Measurements from ENCODE around the gene CRISP2.
"Not testable (repeated sequence)": the region's sequence is repeated elsewhere in the genome, so short reads cannot be mapped to it uniquely, and the experiment has no call there.

The CRISP2 gene, protein sequence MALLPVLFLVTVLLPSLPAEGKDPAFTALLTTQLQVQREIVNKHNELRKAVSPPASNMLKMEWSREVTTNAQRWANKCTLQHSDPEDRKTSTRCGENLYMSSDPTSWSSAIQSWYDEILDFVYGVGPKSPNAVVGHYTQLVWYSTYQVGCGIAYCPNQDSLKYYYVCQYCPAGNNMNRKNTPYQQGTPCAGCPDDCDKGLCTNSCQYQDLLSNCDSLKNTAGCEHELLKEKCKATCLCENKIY

DNA sequence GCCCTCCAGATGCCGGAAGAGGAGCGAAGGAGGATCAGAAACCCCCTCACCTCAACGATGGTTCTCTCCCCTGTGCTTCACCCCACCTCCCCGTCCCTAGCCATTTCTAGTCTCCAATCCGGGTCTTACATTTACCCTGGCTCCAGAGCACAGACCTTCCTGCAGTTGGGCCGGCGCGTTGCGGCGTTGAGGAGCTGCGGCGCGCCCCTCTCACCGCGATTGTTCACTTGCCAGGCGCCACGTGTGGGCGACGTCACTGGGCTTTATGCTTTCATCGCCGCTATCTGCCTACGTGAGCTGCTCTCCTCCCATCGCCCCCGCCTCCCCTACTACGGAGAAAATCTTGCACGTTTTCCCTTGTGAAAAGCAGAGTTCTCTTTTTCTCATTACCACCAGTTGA is at the start of gene CRISP2:
Gene CRISP2, minus strand, starts transcription at position 198 of the 400 bp plus-strand sequence. CDS start 4,347 bp downstream, outside the sequence.
- no peak for DNase-seq

DNA sequence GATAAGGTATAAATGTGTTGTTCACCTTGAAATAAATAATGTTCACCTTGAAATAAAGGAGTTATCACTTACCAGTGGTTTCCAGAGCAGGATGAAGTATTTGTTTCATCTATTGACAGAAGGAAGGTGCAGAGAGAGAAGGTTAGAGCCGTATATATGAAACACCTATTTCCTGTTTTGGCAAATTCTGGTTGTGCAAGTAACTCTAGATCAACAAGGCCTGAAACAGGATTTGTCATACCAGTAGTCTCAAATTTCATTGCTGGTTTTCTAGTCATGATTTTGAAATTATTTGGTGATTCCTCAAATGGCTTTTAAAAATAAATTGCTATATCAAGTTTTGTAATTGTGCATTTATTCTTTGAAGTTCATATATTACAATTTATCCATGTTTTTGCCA is 30.9 kb upstream of the CRISP2 start, which contains the start of gene CRISP3:
Gene CRISP3, minus strand, starts transcription at position 130 of the 400 bp plus-strand sequence. Its CDS starts 21 bp downstream, at position 109.
- no peak for DNase-seq

DNA sequence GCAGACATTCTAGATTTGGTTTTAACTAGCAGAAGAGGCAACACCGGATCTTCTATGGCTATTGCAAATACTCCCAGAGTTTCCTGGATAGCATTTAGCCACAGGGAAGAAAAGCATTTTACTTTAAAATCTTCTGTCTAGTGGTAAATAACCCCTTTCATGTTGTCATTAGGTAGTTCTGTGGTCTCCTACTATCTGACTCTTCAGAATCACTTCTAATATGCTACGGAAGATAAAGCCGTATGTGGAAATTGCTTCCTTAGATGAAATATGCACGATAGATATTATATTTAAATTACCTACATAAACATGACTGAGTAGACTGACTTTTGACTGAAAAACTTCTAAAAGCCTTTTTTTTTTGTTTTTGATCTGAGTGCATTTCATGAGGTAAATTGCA is 30.1 kb upstream of the CRISP2 start:
- DNase-seq: no peak

DNA sequence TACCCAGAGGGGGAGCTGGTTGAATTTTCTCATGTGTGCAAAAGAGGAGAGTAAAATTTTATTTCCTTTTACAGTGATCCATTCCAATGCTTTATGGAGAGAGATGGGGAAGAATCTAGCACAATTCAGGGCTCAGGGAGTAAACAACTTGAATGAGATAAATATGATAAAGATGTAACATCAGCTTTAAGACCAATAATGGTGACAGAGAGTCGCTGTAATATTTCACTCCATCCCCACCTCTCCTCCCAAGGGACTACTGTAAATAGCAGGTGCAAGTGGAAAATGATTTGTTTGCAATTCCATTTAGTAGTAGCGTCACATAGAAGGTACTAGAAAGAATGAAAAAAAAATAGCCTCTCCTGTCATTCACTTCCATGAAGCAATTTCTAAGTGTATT is 26.1 kb upstream of the CRISP2 start:
- no peak for DNase-seq

DNA sequence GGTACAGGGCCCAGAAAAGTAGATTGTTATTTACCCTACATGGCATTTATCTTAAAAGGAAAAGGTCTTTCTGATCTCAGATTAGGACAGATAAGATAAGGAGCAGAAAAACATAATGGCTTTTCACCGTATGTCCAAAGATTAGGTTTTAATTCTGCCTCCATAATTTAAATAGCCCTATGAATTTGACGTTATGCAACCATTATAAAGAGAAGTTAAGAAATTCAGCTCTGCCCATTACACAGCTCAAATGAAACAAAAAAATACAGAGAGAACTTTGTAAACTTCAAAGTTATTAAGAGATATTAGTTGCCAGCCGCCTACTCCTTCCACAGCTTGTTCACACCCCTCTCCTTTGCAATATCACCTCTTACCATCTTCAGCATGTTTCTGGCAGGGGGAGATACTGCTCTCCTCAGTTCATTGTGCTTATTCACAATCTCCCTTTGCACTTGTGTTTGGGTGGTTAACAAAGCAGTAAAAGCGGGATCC is 22.7 kb upstream of the CRISP2 start:
- DNase-seq: no peak

DNA sequence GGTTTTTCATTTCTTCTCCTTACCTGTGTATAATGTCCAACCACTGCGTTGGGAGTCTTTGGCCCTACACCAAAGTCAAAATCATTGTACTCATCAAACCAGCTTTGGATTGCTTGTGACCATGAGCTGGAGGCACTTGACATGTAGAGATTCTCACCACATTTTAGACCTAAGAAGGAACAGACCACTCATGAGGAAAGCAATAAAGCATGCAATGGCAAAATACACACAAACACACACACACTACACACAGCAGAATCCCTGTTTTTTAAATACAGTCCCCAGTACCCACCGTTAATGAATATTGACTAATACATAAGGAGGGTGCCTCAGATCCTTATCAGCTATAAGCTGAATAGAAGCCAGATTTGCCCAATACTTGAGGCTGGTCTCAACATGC is 20.3 kb upstream of the CRISP2 start:
- DNase-seq: no peak

DNA sequence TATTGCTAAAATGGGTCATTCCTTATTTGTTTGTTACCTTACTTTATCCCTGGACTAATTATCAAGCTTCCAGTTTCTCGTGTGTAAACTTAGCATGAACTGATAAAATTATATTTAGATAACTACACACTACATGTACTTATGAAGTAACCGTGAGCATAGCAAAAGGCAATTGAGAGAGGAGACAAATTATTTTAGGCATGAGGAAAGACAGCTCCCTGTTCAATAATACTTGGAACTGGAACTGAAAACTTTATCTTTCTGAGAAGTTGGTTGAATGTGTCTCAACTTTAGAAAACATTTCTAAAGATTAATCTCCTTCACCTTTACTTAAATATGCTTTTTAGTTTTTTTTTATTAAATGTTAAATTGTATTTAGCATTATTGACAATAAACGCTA is 19.4 kb upstream of the CRISP2 start:
- no peak for DNase-seq

DNA sequence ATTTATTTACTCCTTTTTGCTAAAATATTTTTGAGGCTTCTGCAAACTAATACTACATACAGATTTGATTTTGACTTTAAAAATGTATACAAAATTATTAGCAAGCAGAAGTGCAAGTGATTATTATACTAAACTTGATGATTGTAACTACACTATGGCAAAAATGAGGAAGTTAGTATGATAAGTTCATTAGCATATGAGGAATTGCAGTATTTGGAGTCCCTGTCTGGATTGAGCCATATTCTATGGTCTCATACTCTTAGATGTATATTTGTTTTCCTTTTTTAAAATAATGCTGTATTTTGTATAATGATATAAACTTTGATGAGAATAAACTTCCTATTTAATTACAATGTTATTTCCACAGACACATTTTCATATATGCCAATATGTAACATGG is 16.9 kb upstream of the CRISP2 start:
- DNase-seq: no peak

DNA sequence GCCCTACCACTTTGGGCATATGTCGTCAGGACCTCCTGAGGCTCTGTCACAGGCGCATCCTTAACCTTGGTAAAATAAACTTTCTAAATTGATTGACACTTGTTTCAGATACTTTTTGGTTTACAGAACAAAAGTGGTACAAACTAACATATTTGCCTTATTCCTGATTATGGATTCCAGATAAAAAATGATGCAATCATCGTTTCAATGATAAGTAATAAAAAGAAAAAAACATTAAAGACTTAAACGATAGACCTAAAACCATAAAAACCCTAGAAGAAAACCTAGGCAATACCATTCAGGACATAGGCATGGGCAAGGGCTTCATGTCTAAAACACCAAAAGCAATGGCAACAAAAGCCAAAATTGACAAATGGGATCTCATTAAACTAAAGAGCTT is 10.6 kb upstream of the CRISP2 start:
- DNase-seq: not testable (repeated sequence)

DNA sequence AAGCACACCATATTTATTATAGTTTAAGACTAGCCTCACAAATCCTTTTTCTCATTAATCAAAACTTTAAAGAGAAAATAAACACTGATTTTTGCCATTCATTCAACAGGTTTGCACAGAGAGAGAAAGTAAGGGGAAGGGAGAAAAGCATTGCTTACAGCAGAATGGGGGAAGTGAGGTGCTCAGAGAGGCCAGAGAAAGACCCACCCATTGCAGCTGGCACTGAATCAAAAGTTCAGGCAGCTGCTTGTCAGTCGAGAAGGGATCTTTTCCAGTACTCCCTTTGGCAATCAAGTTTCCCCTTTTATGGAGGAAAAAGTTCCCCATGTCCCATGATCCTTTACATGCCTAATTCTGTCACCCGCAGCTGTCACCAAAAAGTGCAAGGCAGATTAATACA is 8.0 kb upstream of the CRISP2 start:
- DNase-seq: no peak

DNA sequence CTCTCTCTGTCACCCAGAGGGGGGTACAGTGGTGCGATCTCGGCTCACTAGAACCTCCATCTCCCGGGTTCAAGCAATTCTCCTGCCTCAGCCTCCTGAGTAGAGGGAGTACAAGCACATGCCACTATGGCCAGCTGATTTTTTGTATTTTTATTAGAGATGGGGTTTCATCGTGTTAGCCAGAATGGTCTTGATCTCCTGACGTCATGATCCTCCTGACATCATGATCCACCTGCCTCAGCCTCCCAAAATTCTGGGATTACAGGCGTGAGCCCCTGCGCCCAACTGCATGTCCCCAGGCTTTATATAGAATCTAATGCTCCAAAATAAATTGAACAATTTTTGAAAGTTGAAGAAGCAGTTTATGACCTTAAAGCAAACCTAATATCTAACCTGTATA is 7.0 kb upstream of the CRISP2 start:
- no peak for DNase-seq

DNA sequence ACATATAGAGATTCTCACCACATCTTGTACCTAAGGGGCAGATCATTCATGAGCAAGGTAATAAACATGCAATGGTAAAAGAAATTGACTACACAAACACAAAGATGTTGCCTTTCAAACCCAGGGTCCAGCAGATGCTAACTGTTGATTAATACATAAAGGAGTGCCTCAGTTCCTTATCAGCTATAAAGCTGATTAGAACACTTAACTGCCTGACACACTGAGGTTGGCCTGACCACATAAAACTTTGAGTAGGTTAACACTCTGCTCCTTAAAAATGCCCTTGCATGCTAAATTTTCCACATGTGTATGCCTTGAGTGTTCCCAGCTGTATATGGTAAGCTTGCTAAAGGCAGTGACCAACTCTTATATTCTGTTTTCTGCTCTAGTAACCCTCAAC is 14.9 kb downstream of the CRISP2 start:
- DNase-seq: no peak

DNA sequence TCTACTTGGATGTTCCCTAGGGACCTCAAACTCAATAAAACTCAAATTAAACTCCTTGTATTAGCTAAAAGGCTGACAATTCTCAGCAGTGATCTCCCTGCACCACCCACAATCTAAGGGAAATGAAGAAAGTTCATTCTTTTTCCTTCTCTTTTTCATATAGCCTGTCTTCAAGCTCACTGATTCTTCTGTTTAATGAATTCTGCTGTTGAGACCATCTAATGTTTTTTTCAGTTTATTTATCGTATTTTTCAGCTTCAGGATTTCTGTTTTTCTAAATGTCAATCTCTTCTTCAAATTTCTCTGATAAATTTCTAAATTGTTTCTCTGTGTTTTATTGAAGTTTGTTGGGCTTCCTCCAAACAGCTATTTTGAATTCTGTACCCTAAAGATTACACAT is 19.8 kb downstream of the CRISP2 start:
- DNase-seq: no peak

DNA sequence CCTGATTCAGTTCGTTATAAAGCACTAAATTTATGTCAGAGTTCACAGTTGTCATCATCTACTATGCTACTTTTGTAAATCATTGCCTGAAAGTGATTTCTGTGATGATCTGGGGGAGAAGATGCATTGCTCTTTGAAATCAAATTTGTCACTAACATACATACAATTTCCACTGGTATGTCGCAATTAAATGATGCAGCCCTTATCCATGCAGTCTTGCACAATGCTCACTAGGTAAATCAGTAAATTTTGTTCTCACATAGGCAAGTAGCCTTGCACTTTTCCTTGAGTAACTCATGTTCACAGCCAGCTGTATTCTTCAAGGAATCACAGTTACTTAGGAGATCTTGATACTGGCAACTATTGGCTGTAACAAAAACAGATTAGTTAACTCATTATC is 20.8 kb downstream of the CRISP2 start:
- DNase-seq: no peak

DNA sequence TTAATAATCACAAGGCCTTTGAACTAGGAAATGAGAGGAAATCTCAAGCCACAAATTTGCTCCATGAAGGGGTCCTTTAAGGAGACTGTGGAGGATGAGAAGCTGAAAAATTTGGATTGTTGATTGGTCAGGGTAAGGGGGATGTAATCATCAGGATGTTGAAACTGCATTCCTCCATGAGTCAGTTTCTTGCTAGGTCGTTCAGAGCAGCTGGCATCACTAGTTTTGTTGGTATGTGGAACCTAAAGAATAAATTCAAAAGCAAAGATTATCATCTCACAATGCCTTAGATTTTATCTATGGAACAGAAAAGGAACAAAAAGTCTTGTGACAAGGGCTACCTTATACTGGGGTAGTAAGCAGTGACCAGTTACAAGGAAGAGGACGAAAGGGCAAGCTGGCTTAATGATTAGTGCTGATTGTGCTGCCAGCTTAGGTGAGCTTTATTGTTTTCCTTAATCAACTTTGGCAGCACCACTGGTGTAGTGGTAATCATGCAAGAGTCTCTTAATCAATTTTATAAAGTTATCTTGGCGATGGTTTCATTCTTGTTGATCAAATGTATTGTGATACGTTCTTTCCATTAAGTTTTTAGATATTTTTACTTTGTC is 36.6 kb downstream of the CRISP2 start:
- no peak for DNase-seq

DNA sequence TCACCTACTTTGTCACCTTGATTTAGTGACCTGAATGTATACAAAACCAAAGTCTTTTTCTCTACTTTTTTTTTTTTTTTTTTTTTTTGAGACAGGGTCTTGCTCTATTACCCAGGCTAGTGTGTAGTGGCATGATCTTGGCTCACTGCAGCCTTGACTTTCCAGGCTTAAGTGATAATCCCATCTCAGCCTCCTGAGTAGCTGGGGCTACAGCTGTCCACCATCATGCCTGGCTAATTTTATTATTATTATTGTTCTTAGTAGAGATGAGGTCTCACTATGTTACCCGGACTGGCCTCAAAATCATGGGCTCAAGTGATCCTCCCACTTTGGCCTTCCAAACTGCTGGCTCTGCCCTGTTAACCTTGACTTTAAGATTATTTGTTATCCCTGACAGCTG is 37.5 kb downstream of the CRISP2 start:
- DNase-seq: no peak

DNA sequence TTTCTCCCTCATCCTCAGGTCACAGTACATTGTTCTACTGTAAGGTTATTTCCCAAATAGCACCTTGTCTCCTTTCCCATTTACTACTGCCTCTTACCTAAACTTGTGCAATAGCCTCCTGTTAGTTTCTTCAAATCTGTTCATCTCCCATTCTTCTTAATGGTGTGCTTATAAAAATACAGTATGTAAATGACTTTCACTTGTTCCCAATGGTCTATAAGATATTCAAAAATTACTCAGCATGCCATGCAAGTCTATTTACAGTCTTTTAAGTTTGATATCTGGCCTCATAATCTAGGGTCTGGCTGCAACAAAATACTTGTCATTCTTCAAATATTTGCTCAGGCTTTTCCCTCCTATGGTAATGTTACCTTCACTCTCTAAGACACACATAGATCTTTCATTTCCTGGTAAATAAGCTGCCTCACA is 45.2 kb downstream of the CRISP2 start:
- no peak for DNase-seq

DNA sequence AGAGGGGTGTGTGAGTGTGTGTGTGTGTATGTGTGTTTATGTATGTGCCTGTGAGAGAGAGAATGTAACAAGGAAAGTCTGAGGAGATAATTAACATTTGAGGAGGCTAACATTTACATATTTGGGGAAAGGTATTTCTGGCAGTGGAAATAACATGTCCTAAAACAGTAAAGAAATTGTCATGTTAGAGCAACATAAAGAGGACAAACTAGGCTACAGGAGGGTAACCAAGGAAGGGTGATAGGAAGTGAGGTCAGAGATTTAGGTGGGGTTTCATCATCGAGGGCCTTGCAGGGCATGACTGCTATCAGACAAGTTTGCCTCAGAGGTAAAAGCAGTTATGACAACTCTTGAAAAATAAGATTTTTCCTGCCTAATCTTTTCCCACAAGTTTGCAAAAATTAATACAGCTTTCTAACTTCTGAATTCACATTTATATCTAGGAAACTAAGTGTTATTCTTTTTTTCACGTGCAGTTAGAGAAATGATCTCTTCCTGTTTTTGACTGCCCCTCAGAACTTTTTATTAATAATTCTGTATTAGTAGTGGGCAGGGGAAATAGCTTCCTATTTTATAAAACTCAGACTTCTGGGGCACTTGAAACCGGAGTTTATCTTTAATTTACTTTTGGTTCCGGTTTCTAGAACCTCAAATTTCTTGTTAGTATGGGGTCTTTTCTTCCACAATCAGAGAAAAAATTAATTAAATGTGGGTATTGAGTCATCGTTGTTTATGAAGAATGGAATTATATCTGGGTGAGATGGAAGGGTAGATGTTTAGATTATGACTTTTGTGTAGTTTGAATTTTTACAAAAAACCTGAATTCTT is 46.2 kb downstream of the CRISP2 start:
- no peak for DNase-seq

DNA sequence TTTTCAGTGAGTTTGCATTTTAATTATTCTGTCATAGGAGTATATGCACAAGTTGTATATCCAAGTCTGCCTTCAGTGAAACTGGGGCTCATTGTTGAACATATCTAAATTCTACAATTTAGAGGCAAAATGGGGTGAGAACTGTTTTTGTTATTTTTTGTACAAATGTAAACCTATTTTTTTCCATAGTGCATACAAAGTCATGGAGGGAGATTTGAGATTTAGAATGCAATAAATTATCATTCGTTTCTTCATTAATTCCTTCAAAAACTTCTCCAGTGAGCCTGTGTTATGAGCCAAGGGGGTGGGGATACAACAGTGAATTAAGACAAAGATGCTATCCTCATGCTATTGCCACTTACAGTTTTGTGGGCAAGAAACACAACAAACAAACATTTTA is 46.9 kb downstream of the CRISP2 start:
- no peak for DNase-seq

DNA sequence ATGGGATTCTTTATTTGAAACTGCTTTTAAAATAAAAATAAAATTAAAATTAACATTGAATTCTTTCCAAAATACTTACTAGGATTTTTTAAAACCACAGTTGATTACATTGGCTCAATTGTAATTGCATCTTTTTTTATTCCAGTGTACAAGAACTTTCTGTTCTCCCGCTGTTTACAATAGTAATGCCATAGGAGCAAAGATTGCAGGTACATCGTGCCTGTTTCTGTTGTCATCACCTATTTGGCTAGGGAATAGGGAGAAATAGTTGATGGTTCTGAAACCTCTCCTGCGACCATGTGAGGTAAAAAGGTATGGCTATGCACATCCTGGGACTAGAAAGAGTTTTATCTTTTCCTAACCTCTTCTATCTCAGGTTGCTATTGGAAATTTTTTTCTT is 48.5 kb downstream of the CRISP2 start:
- no peak for DNase-seq

DNA sequence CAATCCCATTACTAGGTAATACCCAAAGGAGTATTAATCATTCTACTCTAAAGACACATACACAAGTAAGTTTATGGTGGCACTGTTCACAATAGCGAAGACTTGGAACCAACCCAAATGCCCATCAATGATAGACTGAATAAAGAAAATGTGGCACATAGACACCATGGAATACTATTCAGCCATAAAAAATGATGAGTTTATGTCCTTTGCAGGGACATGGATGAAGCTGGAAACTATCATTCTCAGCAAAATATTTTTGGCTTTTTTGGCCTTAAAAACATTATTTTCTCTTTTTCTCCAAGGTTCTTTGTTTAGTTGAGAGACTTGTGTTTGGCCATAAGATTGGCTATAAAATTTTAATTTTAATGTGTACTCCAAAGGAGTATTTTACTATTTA is 49.3 kb downstream of the CRISP2 start:
- not testable (repeated sequence) for DNase-seq

DNA sequence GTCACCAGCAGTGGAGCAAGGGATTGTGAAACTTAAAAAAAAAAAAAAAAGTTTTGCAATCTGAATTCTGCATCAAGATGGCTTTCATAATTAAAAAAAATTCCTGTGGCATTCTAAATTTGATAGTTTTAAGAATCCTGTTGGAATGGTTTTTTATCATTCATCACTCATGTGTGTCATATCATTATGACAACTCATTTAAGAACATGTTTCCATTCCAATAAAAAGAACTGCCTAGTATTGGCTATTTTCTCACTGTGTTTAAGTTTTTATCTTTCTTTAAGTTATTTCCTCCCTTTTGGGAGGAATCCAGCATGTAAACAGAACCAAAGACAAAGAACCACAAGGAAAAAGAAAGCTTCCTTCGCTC is 50.5 kb downstream of the CRISP2 start:
- no peak for DNase-seq

DNA sequence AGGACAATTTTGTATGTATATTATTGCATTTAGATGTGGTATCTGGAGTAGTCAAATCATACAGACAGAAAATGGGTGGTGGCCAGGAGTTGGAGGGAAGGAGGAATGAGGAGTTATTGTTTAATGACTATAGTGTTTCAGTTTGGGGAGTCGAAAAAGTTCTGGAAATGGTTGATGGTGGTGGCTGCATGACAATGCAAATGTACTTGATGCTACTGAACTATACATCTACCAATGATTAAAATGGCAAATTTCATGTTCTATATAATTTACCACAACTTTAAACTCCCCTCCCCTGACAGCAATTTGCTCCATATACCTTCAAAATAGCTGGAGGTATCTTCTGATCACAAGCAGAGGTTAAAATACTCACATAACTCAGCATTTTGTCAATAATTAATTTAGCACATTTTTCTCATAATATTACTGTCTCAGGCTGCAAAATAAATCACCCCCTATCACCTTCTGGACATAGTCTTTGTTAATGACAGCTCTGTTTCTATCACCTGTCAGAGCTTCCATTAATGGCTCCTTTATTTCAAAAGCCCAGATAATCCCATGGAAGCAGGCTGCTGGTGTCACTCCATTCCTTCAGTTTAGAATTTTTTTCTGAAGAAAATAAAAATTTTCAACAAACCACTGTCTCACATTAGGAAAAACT is 51.0 kb downstream of the CRISP2 start:
- DNase-seq: no peak
